ENCODE results near the gene DDX47. TPM values are rescaled to one million over a fixed set of nuclear protein-coding genes. Genes with fewer than 3 reads are reported as not detected.
"Not testable (repeated sequence)": the region's sequence is repeated elsewhere in the genome, so short reads cannot be mapped to it uniquely, and the experiment has no call there.

The DDX47 gene
- total RNA-seq, 2 experiments from 2014 or later, result 49.1 to 53.2 TPM

- POLR2A ChIA-PET, result no interaction called here
- H3K4me3 Mint-ChIP-seq, result no peak overlapping the region
- DNase-seq, result no peak
- no peaks in the 10 kb centered on the region for H3K9me3 Mint-ChIP-seq
- H3K27ac Mint-ChIP-seq, result no peak overlapping the region
- H3K36me3 Mint-ChIP-seq (ENCODE audit: low read depth), result no peaks in the 10 kb centered on the region
- no peaks in the 10 kb centered on the region for H3K27me3 Mint-ChIP-seq
- CTCF ChIA-PET, result interaction anchor here (0.9 kb wide), 1 partner anchor 32 kb away, joined by 4 read pairs; no protein-coding TSS in a partner anchor
- H3K4me1 Mint-ChIP-seq, result no peaks in the 10 kb centered on the region
Observed at GRCh38 chr12:12868477-12869235, 55.5 kb downstream of the DDX47 start.

- H3K4me1 Mint-ChIP-seq, result no peaks in the 10 kb centered on the region
- no peaks in the 10 kb centered on the region for H3K9me3 Mint-ChIP-seq
- H3K36me3 Mint-ChIP-seq (ENCODE audit: low read depth), result no peaks in the 10 kb centered on the region
- ChIA-PET CTCF (no interaction called here), POLR2A (no interaction called here)
- DNase-seq, result no peak
- no peaks in the 10 kb centered on the region for H3K27me3 Mint-ChIP-seq
- no peak overlapping the region for H3K4me3 Mint-ChIP-seq
- H3K27ac Mint-ChIP-seq, result no peak overlapping the region
Observed at GRCh38 chr12:12870465-12870864, 57.3 kb downstream of the DDX47 start.

DNA sequence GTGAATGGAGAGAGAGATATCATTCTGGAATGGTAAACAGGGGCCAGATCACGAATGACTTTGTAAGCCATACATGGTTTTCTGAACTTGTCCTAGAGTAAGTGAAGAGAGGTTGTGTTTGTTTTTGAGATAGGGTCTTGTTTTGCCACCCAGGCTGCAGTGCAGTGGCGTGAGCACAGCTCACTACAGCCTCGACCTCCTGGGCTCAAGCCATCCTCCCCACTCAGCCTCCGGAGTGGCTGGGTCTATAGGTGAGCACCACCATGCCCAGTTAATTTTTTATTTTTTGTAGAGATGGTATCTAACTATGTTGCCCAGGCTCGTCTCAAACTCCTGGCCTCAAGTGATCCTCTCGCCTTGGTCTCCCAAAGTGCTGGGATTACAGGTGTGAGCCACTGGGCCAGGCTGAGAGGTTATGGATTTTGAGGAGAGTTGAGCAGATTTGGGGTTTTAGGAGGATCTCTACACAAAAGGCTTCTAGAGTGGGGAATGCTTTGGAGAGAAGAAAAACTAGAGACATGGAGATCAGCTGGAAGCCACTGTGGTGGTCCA, 58.5 kb downstream of the DDX47 start:
- Mint-ChIP-seq H3K9me3 (no peaks in the 10 kb centered on the region), H3K4me1 (no peaks in the 10 kb centered on the region), H3K36me3 (ENCODE audit: low read depth) (no peaks in the 10 kb centered on the region), H3K4me3 (no peak overlapping the region), H3K27ac (no peak overlapping the region), H3K27me3 (no peaks in the 10 kb centered on the region)
- CTCF ChIA-PET, result interaction anchor here (1.4 kb wide), 1 partner anchor 33 kb away, joined by 3 read pairs; no protein-coding TSS in a partner anchor
- POLR2A ChIA-PET, result no interaction called here
- DNase-seq, result no peak

DNA sequence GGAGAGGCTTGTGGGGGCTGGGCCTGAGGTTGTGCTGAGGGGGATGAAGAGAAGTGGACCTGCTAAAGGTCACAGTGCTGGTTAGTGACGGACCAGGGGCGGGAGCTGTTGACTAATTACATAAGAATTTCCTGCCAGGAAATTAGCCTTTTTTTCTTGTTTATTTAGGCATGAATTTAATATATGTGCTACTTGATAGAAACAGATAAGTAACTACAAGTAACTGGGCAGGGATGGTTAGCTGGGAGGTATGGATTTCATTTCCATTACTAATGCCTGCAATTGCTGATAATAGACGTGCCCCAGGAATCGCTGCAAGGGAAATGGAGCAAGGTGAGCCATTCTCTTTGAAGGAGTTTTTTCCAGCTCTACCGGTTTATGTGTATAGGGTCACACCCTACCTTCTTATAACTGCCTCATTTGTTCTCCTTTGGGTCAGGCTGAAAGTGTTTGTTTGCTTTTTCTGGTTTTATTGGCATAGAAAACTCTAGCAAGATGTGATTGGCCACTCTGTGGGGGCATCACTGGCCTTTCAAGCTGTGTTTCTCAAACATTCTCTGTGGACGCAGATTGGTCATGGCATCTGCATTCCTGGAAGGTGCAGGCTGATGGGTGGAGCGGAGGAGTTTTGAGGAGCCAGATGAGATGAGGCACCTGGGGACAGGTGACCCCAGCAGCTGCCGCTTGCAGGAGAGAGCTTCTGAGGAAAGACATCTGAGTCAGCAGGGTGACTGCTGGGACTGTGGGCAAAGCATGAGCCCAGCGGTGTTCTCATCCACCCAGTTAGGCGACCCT, 59.2 kb downstream of the DDX47 start:
- no peaks in the 10 kb centered on the region for H3K4me1 Mint-ChIP-seq
- no peaks in the 10 kb centered on the region for H3K9me3 Mint-ChIP-seq
- H3K27ac Mint-ChIP-seq, result no peak overlapping the region
- ChIA-PET CTCF (interaction anchor here (0.6 to 1.4 kb wide), 2 partner anchors 24 to 34 kb away, joined by 3 read pairs; no protein-coding TSS in a partner anchor), POLR2A (interaction anchor here (0.7 kb wide), 2 partner anchors 10 to 27 kb away, joined by 3 read pairs; no protein-coding TSS in a partner anchor)
- no peaks in the 10 kb centered on the region for H3K36me3 Mint-ChIP-seq (ENCODE audit: low read depth)
- H3K4me3 Mint-ChIP-seq, result no peak overlapping the region
- H3K27me3 Mint-ChIP-seq, result no peaks in the 10 kb centered on the region
- no peak for DNase-seq

GRCh38 chr12:12872934-12873275, 59.8 kb downstream of the DDX47 start:
- H3K27ac Mint-ChIP-seq, result no peak overlapping the region
- CTCF ChIA-PET, result interaction anchor here (0.6 to 1.4 kb wide), 2 partner anchors 23 to 35 kb away, joined by 3 read pairs; no protein-coding TSS in a partner anchor
- H3K27me3 Mint-ChIP-seq, result no peaks in the 10 kb centered on the region
- H3K9me3 Mint-ChIP-seq, result no peaks in the 10 kb centered on the region
- POLR2A ChIA-PET, result interaction anchor here (0.7 kb wide), 1 partner anchor 28 kb away, joined by 3 read pairs; no protein-coding TSS in a partner anchor
- no peak for DNase-seq
- H3K4me1 Mint-ChIP-seq, result no peaks in the 10 kb centered on the region
- H3K36me3 Mint-ChIP-seq (ENCODE audit: low read depth), result no peaks in the 10 kb centered on the region
- H3K4me3 Mint-ChIP-seq, result no peak overlapping the region

- POLR2A ChIA-PET, result no interaction called here
- no peak for DNase-seq
- no peak overlapping the region for H3K27ac Mint-ChIP-seq
- H3K4me3 Mint-ChIP-seq, result no peak overlapping the region
- no peaks in the 10 kb centered on the region for H3K4me1 Mint-ChIP-seq
- CTCF ChIA-PET, result interaction anchor here (1.5 kb wide), 1 partner anchor 37 kb away, joined by 3 read pairs; no protein-coding TSS in a partner anchor
- H3K36me3 Mint-ChIP-seq (ENCODE audit: low read depth), result no peaks in the 10 kb centered on the region
- H3K9me3 Mint-ChIP-seq, result no peaks in the 10 kb centered on the region
- no peaks in the 10 kb centered on the region for H3K27me3 Mint-ChIP-seq
Observed at GRCh38 chr12:12874029-12874428, 60.9 kb downstream of the DDX47 start.

DNA sequence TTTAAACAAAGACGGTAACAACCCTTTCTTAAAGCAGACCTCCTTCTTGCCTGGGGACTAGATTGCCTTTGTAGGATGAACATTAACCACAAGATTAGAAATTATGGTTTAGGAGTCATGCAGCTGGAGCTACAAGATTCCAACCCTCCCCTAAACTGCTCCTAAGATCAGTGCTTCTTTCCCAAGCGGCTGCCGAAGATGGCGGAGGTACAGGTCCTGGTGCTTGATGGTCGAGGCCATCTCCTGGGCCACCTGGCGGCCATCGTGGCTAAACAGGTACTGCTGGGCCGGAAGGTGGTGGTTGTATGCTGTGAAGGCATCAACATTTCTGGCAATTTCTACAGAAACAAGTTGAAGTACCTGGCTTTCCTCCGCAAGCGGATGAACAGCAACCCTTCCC, 62.2 kb downstream of the DDX47 start:
- H3K27ac Mint-ChIP-seq; CTCF ChIA-PET; POLR2A ChIA-PET; H3K4me1 Mint-ChIP-seq; H3K9me3 Mint-ChIP-seq; H3K27me3 Mint-ChIP-seq; H3K36me3 Mint-ChIP-seq (ENCODE audit: low read depth); DNase-seq; H3K4me3 Mint-ChIP-seq: not testable (repeated sequence)

- no peak overlapping the region for H3K27ac Mint-ChIP-seq
- CTCF ChIA-PET, result interaction anchor here (1.0 kb wide), 1 partner anchor 90 kb away, joined by 3 read pairs; no protein-coding TSS in a partner anchor
- H3K27me3 Mint-ChIP-seq, result no peaks in the 10 kb centered on the region
- no peak for DNase-seq
- H3K4me1 Mint-ChIP-seq, result peaks cover 18% of the 10 kb centered on the region
- H3K4me3 Mint-ChIP-seq, result no peak overlapping the region
- H3K36me3 Mint-ChIP-seq (ENCODE audit: low read depth), result no peaks in the 10 kb centered on the region
- H3K9me3 Mint-ChIP-seq, result no peaks in the 10 kb centered on the region
- POLR2A ChIA-PET, result no interaction called here
Observed at GRCh38 chr12:12877153-12877768, 64.1 kb downstream of the DDX47 start.

DNA sequence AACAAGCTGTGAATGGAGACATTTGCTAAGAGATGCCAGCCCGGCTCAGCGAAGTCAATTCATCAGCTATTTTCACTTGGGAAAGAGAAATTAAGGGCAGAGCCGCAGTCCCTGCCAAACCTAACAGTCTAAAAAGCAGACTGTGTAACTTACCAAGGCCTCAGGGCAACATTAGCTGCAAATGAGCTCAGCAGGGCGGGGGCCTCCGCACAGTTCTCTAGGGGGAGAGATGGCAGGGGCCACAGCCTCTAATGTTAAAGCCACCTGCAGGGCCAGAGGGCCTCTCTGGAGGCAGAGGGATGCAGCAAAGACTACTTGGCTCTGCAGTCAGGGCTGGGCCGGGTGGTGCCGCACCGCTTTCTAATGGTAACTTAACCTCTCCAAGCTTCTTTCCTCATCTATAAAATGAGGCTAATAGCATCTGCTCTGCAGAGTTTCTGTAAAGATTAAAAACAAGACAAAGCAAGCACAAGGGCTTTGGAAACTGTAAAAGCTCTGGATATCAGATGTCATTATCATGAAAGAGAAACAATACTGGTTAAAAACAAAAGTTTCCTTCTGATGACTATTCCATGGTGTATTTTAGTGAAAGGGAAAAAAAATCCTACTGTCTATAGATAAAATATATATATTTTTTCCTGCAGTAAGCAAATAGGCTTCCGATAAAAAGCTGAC, 64.8 kb downstream of the DDX47 start:
- Mint-ChIP-seq H3K4me1 (peaks cover 24% of the 10 kb centered on the region), H3K27ac (no peak overlapping the region), H3K36me3 (ENCODE audit: low read depth) (no peaks in the 10 kb centered on the region), H3K4me3 (no peak overlapping the region), H3K27me3 (no peaks in the 10 kb centered on the region), H3K9me3 (no peaks in the 10 kb centered on the region)
- POLR2A ChIA-PET, result no interaction called here
- CTCF ChIA-PET, result interaction anchor here (1.0 kb wide), 1 partner anchor 90 kb away, joined by 3 read pairs; no protein-coding TSS in a partner anchor
- no peak for DNase-seq

Other genes with a start within 250 kb of the DDX47 start
- gene CREBL2, start 201.5 kb upstream of the DDX47 start, total RNA-seq, result 10 to 100 TPM; 24.2 to 26.1 TPM
- gene GPR19, start 117.2 kb upstream of the DDX47 start, total RNA-seq, result 10 to 100 TPM; 18.6 to 20.1 TPM
- gene CDKN1B, start 96.0 kb upstream of the DDX47 start, total RNA-seq, result 100 to 1,000 TPM; 164 to 166 TPM
- gene APOLD1, start 27.7 kb upstream of the DDX47 start, total RNA-seq, result 1 to 10 TPM; 9.2 to 9.9 TPM
- under 1 TPM; 0.03 to 0.05 TPM for gene GPRC5A, start 78.2 kb downstream of the DDX47 start, total RNA-seq
- gene GPRC5D, start 138.8 kb downstream of the DDX47 start, total RNA-seq, result 1 to 10 TPM in 1 of 2 experiments, under 1 TPM in 1; 0.73 to 1.6 TPM
- 10 to 100 TPM; 11.1 to 12.5 TPM for gene HEBP1, start 186.9 kb downstream of the DDX47 start, total RNA-seq
- gene FAM234B, start 231.0 kb downstream of the DDX47 start, total RNA-seq, result 1 to 10 TPM; 4.5 to 5.2 TPM